Astrocyte of the cerebellum (primary cell): ENCODE measurements around the gene ZNF417.
"Not testable (repeated sequence)": the region's sequence is repeated elsewhere in the genome, so short reads cannot be mapped to it uniquely, and the experiment has no call there.

Source experiments
- DNase-seq: peaks from one replicate; pipeline ENCODE4 v3.0.0-alpha.2; 2011; ENCODE audit warnings: low read depth
- H3K4me3 ChIP-seq: 2 replicates; pipeline ENCODE4 v1.5.1; 2011; ENCODE audit warnings: mild to moderate bottlenecking, low read depth, low read length, moderate library complexity
- in situ Hi-C: cut with HindIII; loops from 2 replicates; pipeline ENCODE4 v1.10.0; 2017; ENCODE audit warnings: low sequenced_read_pairs
- TF ChIP-seq, protein P1 (sequence below): IDR thresholded peaks from 2 replicates; pipeline ENCODE4 v1.5.1; 2012; ENCODE audit warnings: low read length, low read depth, moderate library complexity, mild to moderate bottlenecking; ENCODE audit errors: missing control alignments

The ZNF417 gene

DNA sequence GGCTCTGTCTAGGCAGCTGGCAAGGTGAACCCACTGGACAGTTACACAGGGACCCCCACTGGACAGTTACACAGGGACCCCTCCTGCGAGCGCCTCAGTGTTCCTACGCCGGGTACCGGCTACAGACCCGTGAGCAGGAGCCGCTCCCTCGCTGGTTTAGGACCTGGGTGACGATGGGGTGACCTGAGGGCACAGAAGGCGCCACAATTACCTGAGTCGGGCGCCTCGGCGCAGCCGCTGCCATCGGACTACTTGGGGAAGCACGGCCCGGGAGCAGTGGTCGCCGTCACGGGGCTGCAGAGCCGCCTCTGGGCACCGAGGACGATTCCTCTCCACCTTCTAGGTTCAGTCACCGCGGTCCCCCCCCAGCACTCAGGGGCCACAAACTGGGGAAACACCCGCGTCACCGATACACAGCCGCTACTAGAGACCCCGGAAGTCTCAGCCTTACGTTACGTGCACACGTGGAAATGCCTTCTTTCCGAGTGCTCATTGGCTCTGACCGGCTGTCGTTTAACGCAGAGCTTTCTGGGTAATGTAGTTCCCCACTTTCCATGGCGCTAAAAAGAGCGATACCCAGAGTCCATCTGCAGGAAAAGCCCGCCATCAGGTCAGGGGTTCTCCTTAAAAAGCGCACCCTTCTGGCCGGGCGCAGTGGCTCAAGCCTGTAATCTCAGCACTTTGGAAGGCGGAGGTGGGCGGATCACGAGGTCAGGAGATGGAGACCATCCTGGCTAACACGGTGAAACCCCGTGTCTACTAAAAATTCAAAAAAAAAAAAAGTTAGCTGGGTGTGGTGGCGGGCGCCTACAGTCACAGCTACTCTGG lies at the start of gene ZNF417:
Gene ZNF417, minus strand, starts transcription at position 425 of the 828 bp plus-strand sequence. Its CDS starts 181 bp downstream, at position 244.
- in situ Hi-C loops: not testable (repeated sequence)
- peak within 1 kb of the TSS; percentile 80 for H3K4me3 ChIP-seq
- TF ChIP-seq, protein P1, sequence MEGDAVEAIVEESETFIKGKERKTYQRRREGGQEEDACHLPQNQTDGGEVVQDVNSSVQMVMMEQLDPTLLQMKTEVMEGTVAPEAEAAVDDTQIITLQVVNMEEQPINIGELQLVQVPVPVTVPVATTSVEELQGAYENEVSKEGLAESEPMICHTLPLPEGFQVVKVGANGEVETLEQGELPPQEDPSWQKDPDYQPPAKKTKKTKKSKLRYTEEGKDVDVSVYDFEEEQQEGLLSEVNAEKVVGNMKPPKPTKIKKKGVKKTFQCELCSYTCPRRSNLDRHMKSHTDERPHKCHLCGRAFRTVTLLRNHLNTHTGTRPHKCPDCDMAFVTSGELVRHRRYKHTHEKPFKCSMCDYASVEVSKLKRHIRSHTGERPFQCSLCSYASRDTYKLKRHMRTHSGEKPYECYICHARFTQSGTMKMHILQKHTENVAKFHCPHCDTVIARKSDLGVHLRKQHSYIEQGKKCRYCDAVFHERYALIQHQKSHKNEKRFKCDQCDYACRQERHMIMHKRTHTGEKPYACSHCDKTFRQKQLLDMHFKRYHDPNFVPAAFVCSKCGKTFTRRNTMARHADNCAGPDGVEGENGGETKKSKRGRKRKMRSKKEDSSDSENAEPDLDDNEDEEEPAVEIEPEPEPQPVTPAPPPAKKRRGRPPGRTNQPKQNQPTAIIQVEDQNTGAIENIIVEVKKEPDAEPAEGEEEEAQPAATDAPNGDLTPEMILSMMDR: peak; percentile 34
- peak; percentile 90 for DNase-seq

DNA sequence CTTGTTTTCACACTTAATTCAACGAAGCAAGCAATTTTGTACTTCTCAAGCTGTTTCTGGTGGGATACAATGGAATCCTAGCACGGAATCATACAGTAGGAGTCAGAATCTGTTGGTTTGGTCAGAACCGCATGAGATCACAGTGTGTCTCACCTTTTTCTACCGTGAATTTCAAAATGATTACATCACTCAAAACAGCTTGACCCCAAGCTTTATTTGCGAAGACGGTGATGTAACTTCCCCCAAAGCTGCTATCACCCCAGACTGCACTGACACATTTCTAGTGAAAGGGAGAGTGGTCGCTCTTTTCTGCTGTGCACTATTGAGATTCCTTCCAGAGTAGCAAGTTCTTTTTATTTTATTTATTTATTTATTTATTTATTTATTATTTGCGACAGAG lies 48.4 kb upstream of the ZNF417 start:
- in situ Hi-C loops: no loop called here
- no peak overlapping the region for H3K4me3 ChIP-seq
- TF ChIP-seq, protein P1: no peak

DNA sequence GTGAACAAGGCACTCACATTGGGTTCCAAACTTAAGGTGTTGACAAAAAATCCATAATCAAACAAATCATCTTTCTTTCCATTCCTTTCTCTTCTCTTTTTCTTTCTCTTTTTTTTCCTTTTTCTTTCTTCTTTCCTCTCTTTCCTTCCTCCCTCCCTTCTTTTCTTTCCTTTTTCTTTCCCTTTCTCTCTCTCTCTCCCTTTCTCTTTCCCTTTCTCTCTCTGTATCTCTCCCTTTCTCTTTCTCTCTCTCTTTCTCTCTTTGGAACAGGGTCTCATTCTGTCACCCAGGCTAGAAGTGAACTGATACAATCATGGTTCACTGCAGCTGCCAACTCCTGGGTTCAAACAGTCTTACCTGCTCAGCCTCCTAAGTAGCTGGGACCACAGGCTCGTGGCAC lies 45.4 kb upstream of the ZNF417 start:
- in situ Hi-C loops: no loop called here
- DNase-seq: no peak
- H3K4me3 ChIP-seq: no peak overlapping the region
- TF ChIP-seq, protein P1: no peak

More for the DNA sequence above, 48.4 kb upstream of the ZNF417 start:
- no peak for DNase-seq

DNA sequence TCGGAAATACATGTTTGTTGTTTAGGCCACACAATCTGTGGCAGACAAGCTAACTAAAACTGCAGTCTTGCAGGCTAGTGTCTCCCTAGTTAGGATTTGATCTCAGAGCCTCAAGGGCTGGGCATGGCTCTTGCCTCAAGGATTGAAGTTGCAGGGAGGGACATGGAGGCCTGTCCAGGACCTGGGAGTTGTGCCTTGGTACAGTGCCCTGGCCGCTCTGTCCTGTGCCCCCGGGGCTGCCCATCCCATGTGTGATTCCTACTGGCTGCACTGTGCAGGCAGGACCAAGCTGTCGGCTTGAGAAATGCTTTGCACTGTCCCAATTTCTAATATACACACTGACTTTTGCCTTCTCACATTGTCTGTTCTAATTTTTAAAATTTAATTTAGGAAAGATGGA lies 38.6 kb upstream of the ZNF417 start:
- no peak for DNase-seq
- H3K4me3 ChIP-seq: no peak overlapping the region
- TF ChIP-seq, protein P1: no peak
- in situ Hi-C loops: no loop called here

DNA sequence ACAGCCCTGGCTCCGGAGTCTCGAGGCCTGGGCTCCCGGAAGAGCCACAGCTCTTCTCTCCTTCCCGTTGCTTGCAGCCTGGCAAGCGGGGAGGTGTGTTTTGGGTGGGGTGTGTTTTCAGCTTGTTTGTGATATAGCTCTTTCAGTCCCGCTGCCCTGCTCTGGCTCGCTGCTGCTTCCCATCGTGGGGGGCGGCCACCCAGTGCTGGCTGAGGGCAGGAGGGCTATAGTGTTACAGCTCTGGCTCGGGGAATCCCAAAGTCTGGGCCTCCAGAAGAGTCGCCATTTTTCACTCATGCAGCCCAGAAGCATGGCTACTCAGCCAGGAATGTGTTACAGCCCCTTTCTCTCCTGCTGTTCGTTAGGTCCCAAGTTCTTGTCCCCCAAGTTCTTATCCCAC lies 33.3 kb upstream of the ZNF417 start:
- in situ Hi-C loops: no loop called here

DNA sequence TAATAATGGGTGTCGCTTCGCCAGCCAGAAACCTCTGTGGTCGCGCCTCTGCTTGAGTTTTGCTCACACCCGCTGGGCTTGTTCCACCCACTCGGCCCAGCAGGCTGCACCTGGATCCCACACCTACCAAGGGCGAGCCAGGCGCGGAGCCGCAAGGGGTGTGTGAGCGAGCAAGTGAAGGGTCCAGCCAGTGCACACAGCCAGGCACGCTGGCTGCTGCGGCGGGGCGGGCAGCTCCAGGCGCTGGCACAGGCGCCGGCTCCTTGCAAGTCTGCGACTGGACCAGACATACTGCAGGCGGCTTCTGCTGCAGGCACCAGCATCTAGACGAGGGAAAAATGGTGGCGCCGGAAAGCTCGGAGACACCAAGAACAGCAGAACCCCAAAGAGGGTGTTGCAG lies 32.9 kb upstream of the ZNF417 start:
- in situ Hi-C loops: no loop called here
- TF ChIP-seq, protein P1: no peak
- no peak overlapping the region for H3K4me3 ChIP-seq
- no peak for DNase-seq

More for the DNA sequence above, 33.3 kb upstream of the ZNF417 start:
- DNase-seq: no peak
- no peak overlapping the region for H3K4me3 ChIP-seq
- TF ChIP-seq, protein P1: no peak
